C1 segment of cervical spinal cord (tissue), 14 donors: Measurements from ENCODE around the gene CUX1.

Experiments used
- DNase-seq, 14 donors: peaks; one replicate each; lab custom pipeline; 2025; lab: John Stamatoyannopoulos, UW

Gene CUX1

GRCh38 chr7:101933688-101934121 is 116.3 kb downstream of the CUX1 start:
- no peak for DNase-seq

DNA sequence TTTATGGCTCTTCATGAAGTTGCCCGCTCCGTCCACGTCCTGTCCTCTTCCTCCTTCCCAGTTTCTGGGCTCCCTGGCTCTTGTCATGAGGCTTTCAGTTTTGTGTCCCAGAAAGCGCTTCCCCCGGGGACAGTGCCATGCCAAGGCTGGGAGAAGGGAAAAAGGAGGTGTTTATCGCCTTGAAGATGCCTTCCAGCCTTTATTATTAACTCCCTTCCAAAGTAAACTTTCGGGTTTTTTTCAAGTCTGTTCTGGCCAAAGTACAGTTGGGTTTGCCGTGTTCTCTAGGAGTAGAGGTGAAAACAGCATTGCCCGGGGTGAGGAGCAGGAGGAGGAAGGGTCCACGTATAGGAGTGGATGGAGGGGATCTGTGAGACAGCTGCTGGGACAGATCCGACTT is 117.2 kb downstream of the CUX1 start:
- DNase-seq: peak in 3 of 14 donors; percentile 9 to 25 (median 17)

GRCh38 chr7:101935521-101936141 is 118.2 kb downstream of the CUX1 start:
- DNase-seq: peak in 8 of 14 donors; percentile 10 to 41 (median 15)

DNA sequence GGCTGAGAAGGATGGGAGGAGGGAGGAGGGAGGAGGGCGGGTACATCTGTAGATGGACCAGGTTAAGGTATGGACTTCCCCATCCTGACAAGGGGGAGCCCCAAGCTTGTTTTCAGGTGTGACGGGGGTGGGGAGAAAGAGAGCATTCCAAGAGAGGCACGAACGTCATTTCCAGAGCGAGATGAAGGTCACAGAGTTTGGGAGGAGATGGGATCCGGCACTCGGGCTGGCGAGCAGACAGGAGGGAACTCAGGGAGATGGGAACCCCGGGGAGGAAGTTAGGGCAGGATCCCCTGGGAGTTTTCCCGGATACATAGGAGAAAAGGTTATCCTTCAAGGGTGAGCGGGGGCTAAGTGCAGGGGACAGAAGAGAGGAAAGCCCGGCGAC is 118.8 kb downstream of the CUX1 start:
- no peak for DNase-seq

GRCh38 chr7:101936611-101937231 is 119.3 kb downstream of the CUX1 start:
- DNase-seq: peak in 3 of 14 donors; percentile 1 to 36 (median 11)

DNA sequence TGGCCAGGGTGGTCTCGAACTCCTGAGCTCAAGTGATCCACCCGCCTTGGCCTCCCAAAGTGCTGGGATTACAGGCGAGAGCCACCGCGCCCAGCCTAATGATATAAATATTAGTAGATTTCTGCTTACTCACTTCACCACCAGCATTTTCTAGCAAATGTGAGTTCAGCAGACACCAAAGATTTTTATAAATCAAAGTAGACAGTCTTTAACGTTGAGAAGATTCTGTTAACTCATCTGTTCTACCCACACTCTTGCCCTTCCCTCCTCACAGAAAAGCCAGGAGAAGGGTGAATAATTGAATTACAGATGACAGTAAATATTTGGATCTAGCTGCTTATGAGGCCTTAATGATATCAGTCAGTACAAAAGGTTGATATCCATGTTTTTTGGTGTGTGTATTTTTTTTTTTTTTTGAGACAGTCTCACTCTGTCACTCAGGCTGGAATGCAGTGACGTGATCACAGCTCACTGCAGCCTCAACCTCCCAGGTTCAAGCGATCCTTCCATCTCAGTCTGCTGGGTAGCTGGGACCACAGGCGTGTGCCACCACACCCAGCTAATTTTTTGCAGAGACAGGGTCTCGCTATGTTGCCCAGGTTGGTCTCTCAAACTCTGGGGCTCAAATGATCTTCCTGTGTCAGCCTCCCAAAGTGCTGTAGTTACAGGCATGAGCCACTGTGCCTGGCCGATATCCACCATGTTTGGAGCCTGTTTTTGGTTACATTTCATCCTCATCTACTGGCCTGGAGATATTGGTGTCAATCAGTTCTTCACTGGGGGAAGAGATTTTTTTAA is 120.5 kb downstream of the CUX1 start:
- no peak for DNase-seq

DNA sequence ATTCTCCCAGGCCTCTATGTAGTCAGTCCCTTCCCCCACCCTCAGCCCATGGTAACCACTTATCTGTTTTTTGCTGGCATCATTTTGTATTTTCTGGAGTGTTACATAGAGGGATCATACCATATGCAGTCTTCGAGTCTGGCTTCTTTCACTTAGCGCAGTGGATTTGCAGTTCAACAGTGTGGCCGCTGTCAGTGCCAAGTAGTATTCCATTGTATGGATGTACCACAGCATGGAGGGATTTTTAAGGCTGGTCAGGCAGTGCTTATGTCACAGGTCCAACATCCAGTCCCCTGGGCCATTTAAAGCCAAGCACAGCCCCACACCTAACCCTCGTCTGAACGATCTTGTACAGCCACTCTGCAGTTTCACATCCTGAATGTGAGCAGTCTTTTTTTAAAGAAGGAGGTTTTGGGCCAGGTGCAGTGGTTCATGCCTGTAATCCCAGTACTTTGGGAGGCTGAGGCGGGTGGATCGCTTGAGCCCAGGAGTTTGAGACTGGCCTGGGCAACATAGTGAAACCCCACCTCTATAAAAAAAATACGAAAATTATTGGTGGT is 121.8 kb downstream of the CUX1 start:
- no peak for DNase-seq

GRCh38 chr7:101940151-101940550 is 122.7 kb downstream of the CUX1 start:
- DNase-seq: no peak

DNA sequence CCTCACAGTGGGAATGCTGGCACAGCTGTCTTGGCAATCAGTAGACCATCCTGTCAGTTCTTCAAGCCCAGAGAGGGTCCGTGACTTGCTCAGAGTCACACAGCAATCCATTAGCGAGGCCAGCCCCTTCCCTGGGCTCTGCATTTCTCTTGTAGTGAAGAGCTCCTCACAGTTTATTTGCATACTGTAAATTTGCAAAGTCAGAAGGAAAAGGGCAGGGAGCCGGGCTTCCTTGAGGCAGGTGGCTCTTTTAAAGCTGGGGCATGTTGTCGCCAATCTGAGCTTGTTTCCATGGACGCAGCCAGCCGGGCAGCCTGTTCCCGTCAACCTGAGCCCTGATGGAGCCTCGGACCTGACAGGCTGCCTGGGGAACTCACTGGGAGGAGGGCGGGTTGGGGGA is 123.4 kb downstream of the CUX1 start:
- peak in 2 of 14 donors; percentile 2 to 75 for DNase-seq

DNA sequence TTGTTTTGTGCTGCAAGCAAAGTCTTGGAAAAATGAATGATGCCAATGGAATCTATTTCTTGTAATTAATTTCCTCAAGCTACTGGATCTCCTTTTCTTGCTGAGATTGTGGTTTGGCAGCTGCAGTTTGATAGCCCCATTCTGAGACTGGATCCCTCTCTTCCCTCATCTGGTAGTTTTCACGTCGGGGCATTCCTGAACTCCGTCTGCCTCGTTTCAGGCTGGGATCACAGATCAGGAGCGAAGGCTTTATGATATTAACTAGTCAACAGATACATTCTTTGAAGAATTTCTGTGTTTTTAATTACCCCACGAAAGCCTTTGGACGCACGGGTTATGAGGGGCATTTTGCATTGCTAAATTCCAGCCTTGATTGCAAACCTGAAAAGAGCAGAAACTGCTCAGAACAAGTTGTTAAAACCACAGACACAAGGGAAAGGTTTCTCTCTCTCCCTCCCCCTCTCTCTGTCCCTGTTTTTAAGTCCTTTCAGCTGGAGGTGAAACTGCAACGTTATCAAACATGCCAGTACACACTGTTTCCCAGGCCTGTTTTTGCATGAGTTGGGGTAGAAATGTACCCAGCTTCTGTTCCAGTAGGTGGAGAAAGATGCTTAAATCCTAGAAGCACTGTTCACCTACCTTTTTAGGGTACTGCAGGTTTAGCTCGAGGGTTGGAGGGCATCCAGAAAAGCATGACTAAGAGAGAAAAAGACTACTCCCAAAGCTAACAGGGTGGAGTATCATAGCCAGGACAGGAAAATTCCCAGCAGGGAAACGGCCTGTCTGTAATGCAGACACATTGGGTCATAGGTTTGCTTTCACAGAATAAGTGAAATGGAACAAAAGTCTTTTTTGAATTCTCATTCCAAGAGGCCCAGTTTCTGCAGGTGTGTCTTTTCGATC is 124.3 kb downstream of the CUX1 start:
- peak in 1 of 14 donors; percentile 65 for DNase-seq

- no peak for DNase-seq
Measured at GRCh38 chr7:101942603-101943210, 125.3 kb downstream of the CUX1 start.

GRCh38 chr7:101943306-101943705 is 125.9 kb downstream of the CUX1 start:
- no peak for DNase-seq

DNA sequence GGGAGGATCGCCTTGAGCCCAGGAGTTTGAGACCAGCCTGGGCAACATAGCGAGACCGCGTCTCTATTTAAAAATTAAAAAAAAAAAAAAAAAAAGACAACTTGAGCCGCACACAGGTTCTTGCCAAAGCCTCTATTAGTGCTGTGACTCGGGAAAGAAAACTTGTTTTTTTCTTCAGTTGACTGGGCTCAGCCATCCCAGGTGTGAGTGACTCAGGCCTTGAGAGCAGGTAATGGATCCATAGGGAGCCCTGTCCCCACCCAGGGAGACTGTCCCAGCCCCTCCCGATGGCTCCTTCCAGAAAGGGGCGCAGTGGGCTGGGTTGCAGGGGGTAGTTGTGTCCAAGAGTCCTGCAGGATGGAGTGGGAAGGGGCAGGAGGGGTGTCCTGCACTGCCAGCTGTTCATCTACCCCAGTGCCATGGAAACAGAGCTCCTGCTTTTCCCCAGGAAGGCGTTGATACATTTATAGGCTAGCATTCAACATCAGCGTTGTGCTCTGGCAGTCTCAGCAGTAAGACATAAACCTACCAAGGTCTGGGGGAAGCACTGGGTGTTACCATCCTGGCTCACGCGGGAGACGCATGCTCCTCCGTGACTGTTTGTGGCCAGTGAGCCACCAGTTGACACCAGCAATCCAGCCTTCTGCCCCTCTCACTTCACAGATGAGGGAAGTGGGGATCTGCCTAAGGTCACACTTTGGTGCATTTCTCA is 126.6 kb downstream of the CUX1 start:
- DNase-seq: no peak

GRCh38 chr7:101944611-101945010 is 127.2 kb downstream of the CUX1 start:
- DNase-seq: no peak

DNA sequence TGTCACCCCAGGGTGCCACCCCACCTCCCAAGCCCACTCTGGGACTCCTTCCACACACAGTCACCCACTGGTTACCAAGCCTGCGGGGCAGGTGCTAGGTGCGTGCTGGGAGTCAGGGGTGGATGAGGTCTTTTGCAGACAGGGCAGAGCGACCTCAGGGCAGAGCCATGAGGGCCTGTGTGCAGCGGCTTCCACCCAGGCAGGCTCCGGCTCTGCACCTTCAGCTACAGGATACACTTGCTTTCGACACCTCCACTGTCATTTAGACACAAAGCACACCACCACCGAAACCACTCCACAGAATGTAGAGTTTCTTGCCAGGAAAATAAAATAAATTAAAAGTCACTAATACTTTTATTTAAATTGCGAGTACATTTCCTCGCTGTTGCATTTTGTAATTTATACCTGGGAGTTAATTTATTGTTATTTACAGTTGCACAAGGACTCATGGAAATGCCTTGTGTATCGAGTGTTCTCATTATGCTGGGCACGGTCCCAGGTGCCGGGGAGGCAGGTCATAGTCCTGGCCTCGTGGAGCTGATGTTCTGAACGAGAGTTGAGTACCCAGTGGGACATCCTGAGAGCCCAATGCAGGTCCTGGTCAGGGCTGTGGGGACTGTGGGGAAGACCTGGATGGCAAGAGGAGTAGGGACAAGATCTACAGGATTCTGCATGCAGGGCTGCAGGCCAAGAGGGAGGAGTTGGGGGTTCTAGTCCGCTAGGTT is 127.8 kb downstream of the CUX1 start:
- no peak for DNase-seq

DNA sequence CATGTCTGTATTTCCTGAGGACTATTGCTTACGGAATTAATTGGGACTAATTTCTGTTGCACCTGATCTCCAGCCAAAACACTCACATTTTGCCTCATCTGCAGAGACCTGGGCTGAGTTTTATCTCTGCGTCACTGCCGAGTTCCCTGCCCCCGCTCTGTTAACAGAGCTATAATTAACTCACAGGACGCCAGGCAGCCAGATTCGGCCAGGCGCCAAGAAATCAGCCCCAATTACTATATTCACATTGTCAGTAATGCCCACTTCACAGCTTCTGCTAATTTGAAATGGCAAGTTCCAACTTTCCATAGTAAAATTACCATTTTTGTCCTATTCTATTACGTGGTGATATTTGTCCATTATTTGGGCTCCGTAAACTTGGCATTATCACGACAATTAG is 130.5 kb downstream of the CUX1 start:
- DNase-seq: peak in 2 of 14 donors; percentile 10 to 85

DNA sequence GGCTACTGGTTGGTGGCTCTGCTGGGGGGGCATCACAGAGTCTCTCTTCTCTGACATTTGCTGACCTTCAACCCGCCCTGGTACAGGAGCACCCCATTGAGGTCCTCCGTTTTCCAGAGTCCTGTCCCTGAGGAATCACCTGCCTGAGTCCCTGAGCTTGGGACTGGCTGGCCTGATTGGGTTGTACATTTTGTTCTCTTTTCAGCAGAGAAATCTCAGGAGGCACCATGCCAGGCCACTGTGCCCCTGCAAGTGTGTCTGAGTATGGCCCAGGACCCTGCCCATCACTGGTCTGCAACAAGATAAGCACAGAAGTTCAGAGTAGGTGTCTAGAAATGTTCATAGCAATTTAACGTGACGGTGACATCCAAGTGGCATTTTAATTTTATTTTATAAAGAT is 131.2 kb downstream of the CUX1 start:
- peak in 1 of 14 donors; percentile 22 for DNase-seq

DNA sequence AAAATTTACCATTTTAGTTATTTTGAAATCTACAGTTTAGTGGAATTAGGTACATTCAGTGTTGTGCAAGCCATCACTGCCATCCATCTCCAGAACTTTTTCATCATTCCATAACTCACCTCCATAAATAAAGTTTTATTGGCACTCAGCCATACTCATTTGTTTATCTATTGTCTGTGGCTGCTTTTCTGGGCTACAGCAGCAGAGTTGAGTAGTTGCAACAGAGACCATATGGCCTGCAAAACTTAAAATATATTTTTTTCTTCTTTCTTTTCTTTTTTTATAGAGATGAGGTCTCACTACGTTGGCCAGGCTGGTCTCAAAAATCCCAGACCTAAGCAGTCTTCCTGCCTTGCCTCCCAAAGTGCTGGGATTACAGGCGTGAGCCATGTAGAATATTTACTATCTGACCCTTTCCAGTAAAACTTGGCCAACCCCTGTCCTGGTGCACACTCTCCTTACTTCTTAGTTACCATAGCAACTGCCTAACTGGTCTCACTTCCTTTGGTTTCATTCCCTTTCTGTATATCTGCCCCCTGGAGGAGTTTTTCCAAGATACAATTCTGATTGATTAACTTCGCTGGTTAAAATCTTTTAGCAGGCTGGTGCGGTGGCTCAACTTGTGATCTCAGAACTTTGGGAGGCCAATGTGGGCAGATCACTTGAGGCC is 133.2 kb downstream of the CUX1 start:
- no peak for DNase-seq

DNA sequence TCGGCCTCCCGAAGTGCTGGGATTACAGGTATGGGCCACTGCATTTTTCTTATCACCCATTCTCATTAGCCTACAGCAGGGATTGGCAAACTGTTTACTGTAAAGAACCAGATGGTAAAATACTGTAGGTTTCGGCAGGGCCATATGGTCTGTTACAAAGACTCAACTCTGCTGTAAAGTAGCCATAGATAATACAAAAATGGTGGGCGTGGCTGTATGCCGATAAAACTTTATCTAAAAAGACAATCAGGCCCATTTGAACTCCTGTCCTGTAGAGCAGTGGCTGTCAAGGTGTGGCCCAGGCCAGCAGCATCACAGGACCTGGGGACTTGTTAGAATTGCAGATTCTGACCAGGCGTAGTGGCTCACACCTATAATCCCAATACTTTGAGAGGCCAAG is 134.3 kb downstream of the CUX1 start:
- no peak for DNase-seq
